Fibroblast of lung (primary cell): ENCODE data around the gene CPNE4.

Source experiments
- CTCF ChIP-seq, 2 donors: IDR thresholded peaks in 1 of 2; conservative IDR thresholded peaks in 1 of 2; 1 replicate in 1 of 2; 2 replicates in 1 of 2; pipeline ENCODE4 v1.5.1; 2011 to 2012; ENCODE audit warnings: low read length in 2 of 2, control low read depth in 1 of 2, inconsistent platforms in 1 of 2, low read depth in 1 of 2, mild to moderate bottlenecking in 1 of 2
- EZH2 ChIP-seq: IDR thresholded peaks from 2 replicates; pipeline ENCODE4 v1.5.1; 2012; ENCODE audit warnings: low read length, control low read depth, mild to moderate bottlenecking; ENCODE audit errors: missing control alignments

GRCh38 chr3:131983689-131984088 lies 51.1 kb downstream of the CPNE4 start:
- TF ChIP-seq CTCF (conservative IDR thresholded peaks at IDR 0.05 in 1 of 2, IDR thresholded peaks at IDR 0.05 in 1 of 2; ENCODE audit: low read depth in 1 of 2, low read length in 2 of 2), result no peak
- TF ChIP-seq EZH2, result no peak
